ENCODE data around the gene CCDC134. TPM values are rescaled to one million over a fixed set of nuclear protein-coding genes. Genes with fewer than 3 reads are reported as not detected.

CCDC134 gene
- total RNA-seq, 4 donors from 2014 or later, result 12.2 to 15.4 (median 13.1) TPM

GRCh38 chr22:41825376-41825775, 24.9 kb downstream of the CCDC134 start:
- TF ChIP-seq CTCF (IDR thresholded peaks at IDR 0.05) (no peak), POLR2A (IDR thresholded peaks at IDR 0.05) (no peak)
- intact Hi-C loops (cut with DNase I; ENCODE audit: low total_unique reads), result loop anchor here (10.0 kb wide), 1 partner anchor 119 kb away; the partner anchor contains the start of gene CENPM
- 71 to 75% methylated on average over 7 of the region's 7 CpGs for WGBS, 2 donors
- H3K4me3 ChIP-seq (ENCODE audit: low read depth, poor library complexity, severe bottlenecking), result no peak overlapping the region
- no peak for DNase-seq (ENCODE audit: low spot score in 2 of 2)

DNA sequence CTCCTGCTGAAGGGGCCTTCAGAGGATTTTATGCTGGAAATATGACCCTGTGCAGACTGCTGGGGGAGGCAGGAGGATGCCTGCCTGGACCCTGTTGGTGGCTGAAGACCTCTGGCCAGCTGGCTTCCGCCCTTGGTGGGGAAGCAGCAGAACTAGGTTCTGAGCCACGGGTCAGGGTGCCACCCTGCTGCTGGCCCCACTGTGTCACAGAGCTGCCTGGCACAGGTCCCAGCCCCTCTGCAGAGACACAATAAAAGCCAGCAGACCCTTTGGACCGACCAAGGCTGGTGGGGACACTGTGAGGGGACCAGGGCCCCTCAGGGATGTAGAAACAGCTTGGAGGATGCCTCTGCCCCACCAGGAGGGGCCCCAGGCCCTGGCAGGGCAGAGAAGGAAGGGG, 25.5 kb downstream of the CCDC134 start:
- intact Hi-C loops (cut with DNase I; ENCODE audit: low total_unique reads), result loop anchor here (10.0 kb wide), 1 partner anchor 119 kb away; the partner anchor contains the start of gene CENPM
- TF ChIP-seq POLR2A (IDR thresholded peaks at IDR 0.05) (no peak), CTCF (IDR thresholded peaks at IDR 0.05) (no peak)
- no peak overlapping the region for H3K4me3 ChIP-seq (ENCODE audit: low read depth, poor library complexity, severe bottlenecking)
- 75 to 93% methylated on average over 1 to 2 of the region's 3 CpGs for WGBS, 2 donors
- no peak for DNase-seq (ENCODE audit: low spot score in 2 of 2)

DNA sequence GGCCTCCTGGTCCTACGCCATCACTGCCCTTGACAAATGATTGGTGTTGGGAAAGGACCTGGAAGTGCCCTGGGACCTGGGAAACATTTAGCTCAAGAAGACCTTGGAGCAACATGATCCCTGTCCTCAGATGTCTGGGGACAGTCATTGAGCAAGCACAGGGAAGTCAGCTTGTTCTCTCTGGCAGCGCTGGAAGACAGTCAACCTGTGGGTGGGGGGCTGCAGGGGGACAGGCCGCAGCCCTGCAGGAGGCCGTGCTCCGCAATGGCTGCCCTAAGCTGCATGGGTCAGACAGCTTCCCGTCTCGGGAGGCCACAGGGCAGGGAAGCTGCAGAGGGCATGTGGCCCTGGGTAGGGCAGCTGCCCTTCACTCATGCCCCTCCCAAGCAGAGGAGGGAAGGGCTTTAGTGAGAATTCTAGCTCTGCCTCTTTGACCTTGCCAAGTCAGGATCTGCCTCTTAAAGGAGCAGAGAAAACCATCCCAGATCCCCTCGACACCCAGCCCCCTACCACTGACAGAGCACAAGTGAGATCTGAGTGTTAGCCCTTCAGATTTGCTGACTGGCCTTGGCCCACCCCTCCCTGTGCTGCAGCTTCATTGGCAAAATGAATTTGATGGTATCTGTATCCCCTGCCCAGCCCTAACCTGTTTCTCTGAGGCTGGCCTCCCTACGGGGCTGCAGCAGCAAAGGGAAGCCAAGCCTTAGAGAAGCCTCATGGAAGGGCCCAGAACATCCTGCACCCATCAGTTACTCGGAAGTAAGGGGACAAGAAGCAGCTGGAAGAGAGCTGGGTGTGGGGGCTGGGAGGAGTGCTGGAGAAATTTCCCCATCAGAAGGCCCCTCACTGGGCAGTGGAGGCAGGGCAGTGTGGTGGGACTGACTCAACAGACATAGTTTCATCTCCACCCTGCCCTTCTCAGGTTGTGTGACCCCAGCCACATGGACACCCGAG, 26.2 kb downstream of the CCDC134 start:
- no peak overlapping the region for H3K4me3 ChIP-seq (ENCODE audit: low read depth, poor library complexity, severe bottlenecking)
- intact Hi-C loops (cut with DNase I; ENCODE audit: low total_unique reads), result loop anchor here (10.0 kb wide), 1 partner anchor 118 kb away; the partner anchor contains the start of gene CENPM
- no peak for DNase-seq (ENCODE audit: low spot score in 2 of 2)
- TF ChIP-seq CTCF (IDR thresholded peaks at IDR 0.05) (no peak), POLR2A (IDR thresholded peaks at IDR 0.05) (no peak)
- WGBS, 2 donors, result 58 to 60% methylated on average over 11 of the region's 11 CpGs

GRCh38 chr22:41827671-41828070, 27.2 kb downstream of the CCDC134 start:
- intact Hi-C loops (cut with DNase I; ENCODE audit: low total_unique reads), result loop anchor here (10.0 kb wide), 1 partner anchor 117 kb away; the partner anchor contains the start of gene CENPM
- no peak for DNase-seq (ENCODE audit: low spot score in 2 of 2)
- H3K4me3 ChIP-seq (ENCODE audit: low read depth, poor library complexity, severe bottlenecking), result no peak overlapping the region
- 83 to 92% methylated on average over 6 of the region's 6 CpGs for WGBS, 2 donors
- TF ChIP-seq POLR2A (IDR thresholded peaks at IDR 0.05) (no peak), CTCF (IDR thresholded peaks at IDR 0.05) (no peak)

GRCh38 chr22:41828516-41828915, 28.0 kb downstream of the CCDC134 start:
- intact Hi-C loops (cut with DNase I; ENCODE audit: low total_unique reads), result loop anchor here (10.0 kb wide), 1 partner anchor 116 kb away; the partner anchor contains the start of gene CENPM
- no peak overlapping the region for H3K4me3 ChIP-seq (ENCODE audit: low read depth, poor library complexity, severe bottlenecking)
- no peak for TF ChIP-seq POLR2A (IDR thresholded peaks at IDR 0.05)
- no peak for TF ChIP-seq CTCF (IDR thresholded peaks at IDR 0.05)
- no peak for DNase-seq (ENCODE audit: low spot score in 2 of 2)
- 93 to 96% methylated on average over 4 of the region's 4 CpGs for WGBS, 2 donors

All from lower leg skin (tissue), 4 donors.